ENCODE results near the gene SLC9A3. TPM values are rescaled to one million over a fixed set of nuclear protein-coding genes. Genes with fewer than 3 reads are reported as not detected.

The SLC9A3 gene
- total RNA-seq, 4 donors from 2014 or later, result 5.9 to 8.2 (median 7.6) TPM

- H3K9me3 ChIP-seq, result no peaks in the 10 kb centered on the region
- H3K36me3 ChIP-seq, result peaks cover 0 to under 1% of the 10 kb centered on the region in 2 donors
- peaks cover 20 to 24% of the 10 kb centered on the region in 2 donors for H3K4me1 ChIP-seq
- WGBS, 2 donors, result 51% methylated on average over 9 of the region's 30 CpGs; no CpG with 5 or more reads in 1 of the 2 donors
- TF ChIP-seq POLR2A (IDR thresholded peaks at IDR 0.05), result no peak
- TF ChIP-seq, protein P1, sequence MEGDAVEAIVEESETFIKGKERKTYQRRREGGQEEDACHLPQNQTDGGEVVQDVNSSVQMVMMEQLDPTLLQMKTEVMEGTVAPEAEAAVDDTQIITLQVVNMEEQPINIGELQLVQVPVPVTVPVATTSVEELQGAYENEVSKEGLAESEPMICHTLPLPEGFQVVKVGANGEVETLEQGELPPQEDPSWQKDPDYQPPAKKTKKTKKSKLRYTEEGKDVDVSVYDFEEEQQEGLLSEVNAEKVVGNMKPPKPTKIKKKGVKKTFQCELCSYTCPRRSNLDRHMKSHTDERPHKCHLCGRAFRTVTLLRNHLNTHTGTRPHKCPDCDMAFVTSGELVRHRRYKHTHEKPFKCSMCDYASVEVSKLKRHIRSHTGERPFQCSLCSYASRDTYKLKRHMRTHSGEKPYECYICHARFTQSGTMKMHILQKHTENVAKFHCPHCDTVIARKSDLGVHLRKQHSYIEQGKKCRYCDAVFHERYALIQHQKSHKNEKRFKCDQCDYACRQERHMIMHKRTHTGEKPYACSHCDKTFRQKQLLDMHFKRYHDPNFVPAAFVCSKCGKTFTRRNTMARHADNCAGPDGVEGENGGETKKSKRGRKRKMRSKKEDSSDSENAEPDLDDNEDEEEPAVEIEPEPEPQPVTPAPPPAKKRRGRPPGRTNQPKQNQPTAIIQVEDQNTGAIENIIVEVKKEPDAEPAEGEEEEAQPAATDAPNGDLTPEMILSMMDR (IDR thresholded peaks at IDR 0.05), result no peak
- H3K27me3 ChIP-seq, result peaks cover 6% of the 10 kb centered on the region
- DNase-seq, result peak; percentile 42 to 51
- peak overlapping the region; percentile 20 to 62 (median 49) for H3K4me3 ChIP-seq (replicated peaks in 1 of 3)
- H3K27ac ChIP-seq, result peak overlapping the region; percentile 11 to 84 (median 78)
- intact Hi-C loops (cut with DNase I), result no loop called here
Observed at GRCh38 chr5:472076-472655, 52.1 kb downstream of the SLC9A3 start.

GRCh38 chr5:471750-472058, 52.5 kb downstream of the SLC9A3 start:
- peaks cover 6% of the 10 kb centered on the region for H3K27me3 ChIP-seq
- WGBS, 2 donors, result 69 to 73% methylated on average over 6 of the region's 6 CpGs
- DNase-seq, result no peak
- H3K9me3 ChIP-seq, result no peaks in the 10 kb centered on the region
- peaks cover 20 to 24% of the 10 kb centered on the region in 2 donors for H3K4me1 ChIP-seq
- peak overlapping the region in 1 of 3 donors; percentile 78 for H3K27ac ChIP-seq
- peak overlapping the region in 1 of 3 donors; percentile 49 for H3K4me3 ChIP-seq (replicated peaks in 1 of 3)
- peaks cover 3 to 5% of the 10 kb centered on the region in 2 donors for H3K36me3 ChIP-seq
- TF ChIP-seq, protein P1 (IDR thresholded peaks at IDR 0.05), result no peak
- no peak for TF ChIP-seq POLR2A (IDR thresholded peaks at IDR 0.05)
- intact Hi-C loops (cut with DNase I), result no loop called here

DNA sequence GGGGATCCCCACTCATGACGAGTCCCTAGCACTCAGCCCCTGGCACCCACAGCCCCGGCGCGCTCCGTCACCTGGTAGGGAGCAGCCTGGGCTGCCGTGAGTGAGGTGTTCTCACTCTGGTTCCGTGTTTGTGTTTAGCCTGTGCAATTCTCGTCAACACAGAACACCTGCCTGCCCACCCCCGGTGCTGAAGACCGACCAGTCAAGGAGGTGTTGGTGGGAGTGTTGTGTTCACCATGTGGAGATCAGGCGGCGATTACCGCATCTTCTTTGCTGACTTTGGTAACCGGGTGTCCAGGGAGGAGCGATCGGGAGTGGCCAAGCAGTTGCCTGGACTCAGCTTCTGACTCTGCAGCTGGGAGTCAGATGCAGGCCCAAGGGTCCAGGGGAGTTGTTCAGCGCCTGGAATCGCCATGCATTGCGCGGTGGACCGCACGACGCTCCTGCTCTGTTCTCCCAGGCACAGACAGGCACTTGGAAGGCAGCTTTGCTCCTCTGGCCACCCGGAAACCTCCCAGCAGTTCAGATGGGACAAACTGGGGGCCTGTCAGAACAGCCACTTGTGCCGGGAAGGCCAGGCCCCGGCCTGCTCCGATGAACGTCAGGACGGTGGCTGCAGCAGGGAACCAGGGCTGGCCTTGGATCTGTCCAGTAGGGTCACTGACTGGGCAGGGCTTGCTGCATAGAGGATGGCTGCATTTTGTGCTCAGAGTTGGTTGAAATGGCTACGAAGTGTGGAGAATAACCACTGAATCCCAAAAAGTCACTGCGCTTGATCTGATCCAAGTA, 53.1 kb downstream of the SLC9A3 start:
- Histone ChIP-seq H3K27ac (no peak overlapping the region), H3K4me1 (peaks cover 20 to 24% of the 10 kb centered on the region in 2 donors), H3K4me3 (replicated peaks in 1 of 3) (no peak overlapping the region), H3K9me3 (no peaks in the 10 kb centered on the region), H3K27me3 (peaks cover under 1% of the 10 kb centered on the region), H3K36me3 (peaks cover 5% of the 10 kb centered on the region in 2 donors)
- intact Hi-C loops (cut with DNase I), result no loop called here
- WGBS, 2 donors, result 90 to 91% methylated on average over 31 of the region's 31 CpGs
- no peak for TF ChIP-seq POLR2A (IDR thresholded peaks at IDR 0.05)
- peak; percentile 1 to 3 for DNase-seq

- WGBS, 2 donors, result 90% methylated on average over 17 to 19 of the region's 19 CpGs
- H3K27ac ChIP-seq, result no peak overlapping the region
- no peak for TF ChIP-seq POLR2A (IDR thresholded peaks at IDR 0.05)
- TF ChIP-seq, protein P1 (IDR thresholded peaks at IDR 0.05), result no peak
- H3K9me3 ChIP-seq, result no peaks in the 10 kb centered on the region
- no peaks in the 10 kb centered on the region for H3K27me3 ChIP-seq
- peaks cover 12 to 13% of the 10 kb centered on the region in 2 donors for H3K36me3 ChIP-seq
- peaks cover 17 to 19% of the 10 kb centered on the region in 2 donors for H3K4me1 ChIP-seq
- intact Hi-C loops (cut with DNase I), result no loop called here
- DNase-seq, result peak; percentile 4 to 15
- H3K4me3 ChIP-seq (replicated peaks in 1 of 3), result no peak overlapping the region
Observed at GRCh38 chr5:469752-470483, 54.3 kb downstream of the SLC9A3 start.

- Histone ChIP-seq H3K27me3 (no peaks in the 10 kb centered on the region), H3K27ac (no peak overlapping the region), H3K4me3 (replicated peaks in 1 of 3) (no peak overlapping the region), H3K36me3 (peaks cover 23% of the 10 kb centered on the region in 2 donors), H3K9me3 (no peaks in the 10 kb centered on the region), H3K4me1 (peaks cover 10 to 16% of the 10 kb centered on the region in 2 donors)
- whole genome bisulfite sequencing, 2 donors, result 75 to 99% methylated on average over 4 to 5 of the region's 6 CpGs
- peak in 1 of 2 donors; percentile 0 for DNase-seq
- no peak for TF ChIP-seq POLR2A (IDR thresholded peaks at IDR 0.05)
- TF ChIP-seq, protein P1 (IDR thresholded peaks at IDR 0.05), result no peak
- intact Hi-C loops (cut with DNase I), result no loop called here
Observed at GRCh38 chr5:468401-468800, 55.8 kb downstream of the SLC9A3 start.
